ENCODE measurements around the gene EGFL7.
A peak's percentile ranks its signal among the peaks of the same experiment; 100 is the strongest.

EGFL7 gene

GRCh38 chr9:136621019-136621733 is 41.5 kb upstream of the EGFL7 start:
- Histone ChIP-seq H3K4me1 (ENCODE audit: control insufficient read depth, insufficient read depth, low read length) (no peaks in the 10 kb centered on the region), H3K36me3 (ENCODE audit: control insufficient read depth in 2 of 2, insufficient read depth in 1 of 2, low read length in 2 of 2) (no peaks in the 10 kb centered on the region), H3K27ac (ENCODE audit: extremely low read depth, low read depth, low read length) (no peak overlapping the region), H3K4me3 (ENCODE audit: low read depth, low read length) (no peak overlapping the region), H3K9me3 (ENCODE audit: control insufficient read depth, insufficient read depth, low read depth, low read length) (no peaks in the 10 kb centered on the region)
- POLR2A ChIA-PET, result no interaction called here
- CTCF ChIA-PET, result interaction anchor here (9.3 kb wide), 1 partner anchor 134 kb away, joined by 360 read pairs; no protein-coding TSS in a partner anchor
- TF ChIP-seq ZIC2 (tag by site-specific recombination; IDR thresholded peaks at IDR 0.05), result peak; percentile 93
- TF ChIP-seq GLIS2 (tag by site-specific recombination; IDR thresholded peaks at IDR 0.05), result peak; percentile 35
- TF ChIP-seq HOXD13 (CRISPR knock-in tag; IDR thresholded peaks at IDR 0.05; ENCODE audit: borderline replicate concordance), result no peak
- TF ChIP-seq BCL11B (tag by site-specific recombination; IDR thresholded peaks at IDR 0.05; ENCODE audit: low read depth), result no peak
- TF ChIP-seq, protein P1, sequence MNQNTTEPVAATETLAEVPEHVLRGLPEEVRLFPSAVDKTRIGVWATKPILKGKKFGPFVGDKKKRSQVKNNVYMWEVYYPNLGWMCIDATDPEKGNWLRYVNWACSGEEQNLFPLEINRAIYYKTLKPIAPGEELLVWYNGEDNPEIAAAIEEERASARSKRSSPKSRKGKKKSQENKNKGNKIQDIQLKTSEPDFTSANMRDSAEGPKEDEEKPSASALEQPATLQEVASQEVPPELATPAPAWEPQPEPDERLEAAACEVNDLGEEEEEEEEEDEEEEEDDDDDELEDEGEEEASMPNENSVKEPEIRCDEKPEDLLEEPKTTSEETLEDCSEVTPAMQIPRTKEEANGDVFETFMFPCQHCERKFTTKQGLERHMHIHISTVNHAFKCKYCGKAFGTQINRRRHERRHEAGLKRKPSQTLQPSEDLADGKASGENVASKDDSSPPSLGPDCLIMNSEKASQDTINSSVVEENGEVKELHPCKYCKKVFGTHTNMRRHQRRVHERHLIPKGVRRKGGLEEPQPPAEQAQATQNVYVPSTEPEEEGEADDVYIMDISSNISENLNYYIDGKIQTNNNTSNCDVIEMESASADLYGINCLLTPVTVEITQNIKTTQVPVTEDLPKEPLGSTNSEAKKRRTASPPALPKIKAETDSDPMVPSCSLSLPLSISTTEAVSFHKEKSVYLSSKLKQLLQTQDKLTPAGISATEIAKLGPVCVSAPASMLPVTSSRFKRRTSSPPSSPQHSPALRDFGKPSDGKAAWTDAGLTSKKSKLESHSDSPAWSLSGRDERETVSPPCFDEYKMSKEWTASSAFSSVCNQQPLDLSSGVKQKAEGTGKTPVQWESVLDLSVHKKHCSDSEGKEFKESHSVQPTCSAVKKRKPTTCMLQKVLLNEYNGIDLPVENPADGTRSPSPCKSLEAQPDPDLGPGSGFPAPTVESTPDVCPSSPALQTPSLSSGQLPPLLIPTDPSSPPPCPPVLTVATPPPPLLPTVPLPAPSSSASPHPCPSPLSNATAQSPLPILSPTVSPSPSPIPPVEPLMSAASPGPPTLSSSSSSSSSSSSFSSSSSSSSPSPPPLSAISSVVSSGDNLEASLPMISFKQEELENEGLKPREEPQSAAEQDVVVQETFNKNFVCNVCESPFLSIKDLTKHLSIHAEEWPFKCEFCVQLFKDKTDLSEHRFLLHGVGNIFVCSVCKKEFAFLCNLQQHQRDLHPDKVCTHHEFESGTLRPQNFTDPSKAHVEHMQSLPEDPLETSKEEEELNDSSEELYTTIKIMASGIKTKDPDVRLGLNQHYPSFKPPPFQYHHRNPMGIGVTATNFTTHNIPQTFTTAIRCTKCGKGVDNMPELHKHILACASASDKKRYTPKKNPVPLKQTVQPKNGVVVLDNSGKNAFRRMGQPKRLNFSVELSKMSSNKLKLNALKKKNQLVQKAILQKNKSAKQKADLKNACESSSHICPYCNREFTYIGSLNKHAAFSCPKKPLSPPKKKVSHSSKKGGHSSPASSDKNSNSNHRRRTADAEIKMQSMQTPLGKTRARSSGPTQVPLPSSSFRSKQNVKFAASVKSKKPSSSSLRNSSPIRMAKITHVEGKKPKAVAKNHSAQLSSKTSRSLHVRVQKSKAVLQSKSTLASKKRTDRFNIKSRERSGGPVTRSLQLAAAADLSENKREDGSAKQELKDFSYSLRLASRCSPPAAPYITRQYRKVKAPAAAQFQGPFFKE (tag by site-specific recombination; IDR thresholded peaks at IDR 0.05; ENCODE audit: borderline replicate concordance), result no peak
- 0 out of 2 replicates have a peak, but pooled peaks have one; percentile 29 for TF ChIP-seq ZNF600 (tag by site-specific recombination; IDR thresholded peaks at IDR 0.05)
- TF ChIP-seq HOXA7 (CRISPR knock-in tag; IDR thresholded peaks at IDR 0.05; ENCODE audit: borderline replicate concordance), result no peak
- TF ChIP-seq, protein P2, sequence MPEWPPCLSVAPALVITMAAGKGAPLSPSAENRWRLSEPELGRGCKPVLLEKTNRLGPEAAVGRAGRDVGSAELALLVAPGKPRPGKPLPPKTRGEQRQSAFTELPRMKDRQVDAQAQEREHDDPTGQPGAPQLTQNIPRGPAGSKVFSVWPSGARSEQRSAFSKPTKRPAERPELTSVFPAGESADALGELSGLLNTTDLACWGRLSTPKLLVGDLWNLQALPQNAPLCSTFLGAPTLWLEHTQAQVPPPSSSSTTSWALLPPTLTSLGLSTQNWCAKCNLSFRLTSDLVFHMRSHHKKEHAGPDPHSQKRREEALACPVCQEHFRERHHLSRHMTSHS (tag by site-specific recombination; IDR thresholded peaks at IDR 0.05), result no peak
- no peak for TF ChIP-seq ZBTB6 (tag by site-specific recombination; IDR thresholded peaks at IDR 0.05)
- no peak for TF ChIP-seq ZNF175 (tag by site-specific recombination; IDR thresholded peaks at IDR 0.05)
- TF ChIP-seq ZFHX2 (tag by site-specific recombination; conservative IDR thresholded peaks at IDR 0.05), result peak; percentile 94
- TF ChIP-seq EGR2 (tag by site-specific recombination; IDR thresholded peaks at IDR 0.05; ENCODE audit: low read depth), result peak; percentile 84
- TF ChIP-seq ZNF223 (tag by site-specific recombination; IDR thresholded peaks at IDR 0.05), result no peak
- TF ChIP-seq GLIS1 (tag by site-specific recombination; IDR thresholded peaks at IDR 0.05), result peak; percentile 17; the same call in 1 of the 2 replicates
- no peak for TF ChIP-seq ZNF791 (tag by site-specific recombination; IDR thresholded peaks at IDR 0.05)
- TF ChIP-seq ZNF112 (tag by site-specific recombination; IDR thresholded peaks at IDR 0.05), result no peak
- peak; percentile 76 for TF ChIP-seq ZBTB8A (tag by site-specific recombination; IDR thresholded peaks at IDR 0.05)
- no peak for TF ChIP-seq ZNF280D (tag by site-specific recombination; IDR thresholded peaks at IDR 0.05)
- TF ChIP-seq SP7 (tag by site-specific recombination; IDR thresholded peaks at IDR 0.05), result no peak
- TF ChIP-seq, protein P3, sequence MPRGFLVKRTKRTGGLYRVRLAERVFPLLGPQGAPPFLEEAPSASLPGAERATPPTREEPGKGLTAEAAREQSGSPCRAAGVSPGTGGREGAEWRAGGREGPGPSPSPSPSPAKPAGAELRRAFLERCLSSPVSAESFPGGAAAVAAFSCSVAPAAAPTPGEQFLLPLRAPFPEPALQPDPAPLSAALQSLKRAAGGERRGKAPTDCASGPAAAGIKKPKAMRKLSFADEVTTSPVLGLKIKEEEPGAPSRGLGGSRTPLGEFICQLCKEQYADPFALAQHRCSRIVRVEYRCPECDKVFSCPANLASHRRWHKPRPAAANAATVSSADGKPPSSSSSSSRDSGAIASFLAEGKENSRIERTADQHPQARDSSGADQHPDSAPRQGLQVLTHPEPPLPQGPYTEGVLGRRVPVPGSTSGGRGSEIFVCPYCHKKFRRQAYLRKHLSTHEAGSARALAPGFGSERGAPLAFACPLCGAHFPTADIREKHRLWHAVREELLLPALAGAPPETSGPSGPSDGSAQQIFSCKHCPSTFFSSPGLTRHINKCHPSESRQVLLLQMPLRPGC (tag by site-specific recombination; IDR thresholded peaks at IDR 0.05), result no peak
- no peak for TF ChIP-seq ZNF830 (tag by site-specific recombination; IDR thresholded peaks at IDR 0.05; ENCODE audit: low read depth)

Data from HEK293 (cell line).